Testis (tissue), 3 donors: ENCODE data around the gene MLYCD. TPM values are rescaled to one million over a fixed set of nuclear protein-coding genes. Genes with fewer than 3 reads are reported as not detected.
"Not testable (repeated sequence)": the region's sequence is repeated elsewhere in the genome, so short reads cannot be mapped to it uniquely, and the experiment has no call there.

Experiments
- DNase-seq: peaks from one replicate; pipeline ENCODE4 v3.0.0-alpha.2; 2019
- H3K27ac ChIP-seq, 2 donors: fragments of 200-600 bp; sonication (generic); one replicate each; pipeline ENCODE4 v1.5.1; 2019
- H3K27me3 ChIP-seq: fragments of 200-600 bp; sonication (generic); one replicate; pipeline ENCODE4 v1.5.1; 2019
- H3K36me3 ChIP-seq: fragments of 200-600 bp; sonication (generic); one replicate; pipeline ENCODE4 v1.5.1; 2017; ENCODE audit warnings: low read depth; ENCODE audit errors: missing control alignments
- H3K4me1 ChIP-seq: fragments of 200-600 bp; sonication (generic); one replicate; pipeline ENCODE4 v1.5.1; 2019
- H3K4me3 ChIP-seq, 2 donors: fragments of 200-600 bp; sonication (generic); one replicate each; pipeline ENCODE4 v1.5.1; 2017 to 2019
- H3K9me3 ChIP-seq: fragments of 200-600 bp; sonication (generic); one replicate; pipeline ENCODE4 v1.5.1; 2017
- CTCF ChIP-seq, 3 experiments: fragments of 450-650 bp in 2 of 3; fragments of 200-600 bp in 1 of 3; sonication (generic) in 1 of 3; IDR thresholded peaks; one replicate each; pipeline ENCODE4 v1.5.1; 2016 to 2019; ENCODE audit warnings: antibody characterized with exemption in 3 of 3, mild to moderate bottlenecking in 2 of 3, moderate library complexity in 1 of 3
- POLR2A ChIP-seq: fragments of 450-650 bp; IDR thresholded peaks from one replicate; pipeline ENCODE4 v1.6.1; 2017; ENCODE audit warnings: antibody characterized with exemption, mild to moderate bottlenecking, moderate library complexity
- WGBS, 2 donors: methylation state at CpG; one replicate each; pipeline ENCODE4 v1.1.5; 2018; 5-methylcytosine and 5-hydroxymethylcytosine counted together
- intact Hi-C: fragments of 100-400 bp; cut with DNase I; formaldehyde crosslinking; loops from one replicate; pipeline ENCODE4 v1.15.1; 2023; ENCODE audit warnings: low total_unique reads
- polyA plus RNA-seq: library from polyadenylated mRNA; stranded (reverse); fragments of 350-450 nt; fragmentation: Illumina TruSeq; extraction: RNeasy Lipid Tissue Mini Kit (QIAGEN cat#74804); gene quantifications from one replicate; pipeline ENCODE4 v1.2.3, GENCODE V29; 2014; ENCODE audit warnings: low read depth, low replicate concordance; ENCODE audit not compliant: insufficient read depth
- total RNA-seq, 2 donors: library from RNA; depleted of rRNA; stranded (reverse); fragments of >200 nt; gene quantifications; one replicate each; pipeline ENCODE4 v1.2.3, GENCODE V29; 2016

MLYCD gene
- total and polyA plus RNA-seq, 3 donors from 2014 or later = 4.5 to 22.1 (median 15.1) TPM

- Histone ChIP-seq H3K4me1 (peaks cover 2% of the 10 kb centered on the region), H3K4me3 (no peak overlapping the region), H3K36me3 (no peaks in the 10 kb centered on the region), H3K27ac (no peak overlapping the region), H3K9me3 (no peaks in the 10 kb centered on the region), H3K27me3 (no peaks in the 10 kb centered on the region)
- 61 to 65% methylated on average over 6 to 12 of the region's 12 CpGs for WGBS, 2 donors
- TF ChIP-seq POLR2A (no peak), CTCF (IDR thresholded peaks at IDR 0.05) (no peak)
- no peak for DNase-seq
- intact Hi-C loops = no loop called here
Measured at GRCh38 chr16:83939266-83939855, 40.4 kb downstream of the MLYCD start.

- intact Hi-C loops = no loop called here
- H3K36me3 ChIP-seq = no peaks in the 10 kb centered on the region
- H3K4me3 ChIP-seq = no peak overlapping the region
- H3K9me3 ChIP-seq = no peaks in the 10 kb centered on the region
- H3K27ac ChIP-seq = no peak overlapping the region
- 79 to 81% methylated on average over 11 to 12 of the region's 12 CpGs for WGBS, 2 donors
- DNase-seq = no peak
- TF ChIP-seq POLR2A = no peak
- TF ChIP-seq CTCF (IDR thresholded peaks at IDR 0.05) = no peak
- no peaks in the 10 kb centered on the region for H3K27me3 ChIP-seq
- H3K4me1 ChIP-seq = peaks cover 2% of the 10 kb centered on the region
Measured at GRCh38 chr16:83940119-83940518, 41.2 kb downstream of the MLYCD start.

- DNase-seq = no peak
- no peaks in the 10 kb centered on the region for H3K27me3 ChIP-seq
- WGBS, 2 donors = 88 to 91% methylated on average over 28 of the region's 28 CpGs
- no peaks in the 10 kb centered on the region for H3K36me3 ChIP-seq
- peaks cover 2% of the 10 kb centered on the region for H3K4me1 ChIP-seq
- no peak overlapping the region for H3K27ac ChIP-seq
- intact Hi-C loops = no loop called here
- H3K4me3 ChIP-seq = no peak overlapping the region
- H3K9me3 ChIP-seq = no peaks in the 10 kb centered on the region
- no peak for TF ChIP-seq CTCF (IDR thresholded peaks at IDR 0.05)
Measured at GRCh38 chr16:83940630-83941378, 41.9 kb downstream of the MLYCD start.

- intact Hi-C loops, DNase-seq, H3K27ac ChIP-seq, H3K4me3 ChIP-seq, H3K9me3 ChIP-seq, H3K4me1 ChIP-seq, H3K27me3 ChIP-seq, H3K36me3 ChIP-seq: not testable (repeated sequence)
- 97 to 100% methylated on average over 9 of the region's 9 CpGs for WGBS, 2 donors
Measured at GRCh38 chr16:83941546-83941945, 42.6 kb downstream of the MLYCD start.

- H3K9me3 ChIP-seq = no peaks in the 10 kb centered on the region
- no peak for DNase-seq
- no peaks in the 10 kb centered on the region for H3K27me3 ChIP-seq
- H3K4me3 ChIP-seq = no peak overlapping the region
- peaks cover 2% of the 10 kb centered on the region for H3K4me1 ChIP-seq
- intact Hi-C loops = no loop called here
- TF ChIP-seq POLR2A (no peak), CTCF (IDR thresholded peaks at IDR 0.05) (no peak)
- 87 to 96% methylated on average over 14 of the region's 14 CpGs for WGBS, 2 donors
- no peaks in the 10 kb centered on the region for H3K36me3 ChIP-seq
- no peak overlapping the region for H3K27ac ChIP-seq
Measured at GRCh38 chr16:83942074-83942473, 43.2 kb downstream of the MLYCD start.
